Ovary (tissue), 9 donors: ENCODE results near the gene ARMCX5. TPM values are rescaled to one million over a fixed set of nuclear protein-coding genes. Genes with fewer than 3 reads are reported as not detected.

Experiments
- DNase-seq, 5 donors: peaks; one replicate each; pipeline ENCODE4 v3.0.0-alpha.2; 2019 to 2020
- H3K27ac ChIP-seq, 2 donors: fragments of 200-600 bp; one replicate each; pipeline versions ENCODE4 v1.5.1 to v1.8.0; 2019 to 2022
- H3K27me3 ChIP-seq: fragments of 200-600 bp; one replicate; pipeline ENCODE4 v1.8.0; 2022
- H3K36me3 ChIP-seq: fragments of 200-600 bp; sonication (generic); one replicate; pipeline ENCODE4 v1.5.1; 2019
- H3K4me1 ChIP-seq: one replicate; pipeline ENCODE4 v1.8.1; 2013; ENCODE audit warnings: mild to moderate bottlenecking, moderate library complexity; ENCODE audit not compliant: insufficient read depth
- H3K4me3 ChIP-seq: fragments of 200-600 bp; sonication (generic); one replicate; pipeline ENCODE4 v1.5.1; 2017
- H3K9me3 ChIP-seq, 2 donors: fragments of 200-600 bp in 1 of 2; sonication (generic) in 1 of 2; one replicate each; pipeline versions ENCODE4 v1.5.1 to v1.8.1; 2013 to 2019; ENCODE audit warnings: mild to moderate bottlenecking in 1 of 2, moderate library complexity in 1 of 2
- CTCF ChIP-seq, 3 donors: fragments of 450-650 bp in 2 of 3; fragments of 200-600 bp in 1 of 3; IDR thresholded peaks; one replicate each; pipeline versions ENCODE4 v1.5.1 to v1.8.0; 2016 to 2022; ENCODE audit warnings: antibody characterized with exemption in 3 of 3, mild to moderate bottlenecking in 1 of 3
- EP300 ChIP-seq: sonication (generic); formaldehyde crosslinking; IDR thresholded peaks from one replicate; pipeline ENCODE4 v1.6.1; 2017; ENCODE audit warnings: antibody characterized with exemption
- POLR2A ChIP-seq: fragments of 450-650 bp; IDR thresholded peaks from one replicate; pipeline ENCODE4 v1.6.1; 2017; ENCODE audit warnings: antibody characterized with exemption, mild to moderate bottlenecking, moderate library complexity
- WGBS, 3 donors: extraction: QIAGEN DNeasy Blood & Tissue Kit in 1 of 3; methylation state at CpG; one replicate each; pipeline versions ENCODE4 v1.1.5 to v1.1.7; 2013 to 2017; 5-methylcytosine and 5-hydroxymethylcytosine counted together
- intact Hi-C, 4 donors: fragments of 100-400 bp; cut with DNase I; formaldehyde crosslinking; loops; one replicate each; pipeline versions ENCODE4 v1.11.0 to v1.15.1; 2022 to 2023
- polyA plus RNA-seq, 2 donors: library from polyadenylated mRNA; stranded (reverse); fragments of 200-250 nt in 1 of 2; fragments of 350-450 nt in 1 of 2; fragmentation: Illumina TruSeq in 1 of 2; extraction: RNeasy Lipid Tissue Mini Kit (QIAGEN cat#74804) in 1 of 2; gene quantifications; one replicate each; pipeline ENCODE4 v1.2.3, GENCODE V29; 2013 to 2014
- total RNA-seq, 7 donors: library from RNA; depleted of rRNA in 2 of 7; stranded (reverse); fragments of >200 nt in 2 of 7; fragmentation: NEBNext Ultra II Directional in 3 of 7; extraction: Animal tissue kit (Norgen Biotek cat#: 25700) in 3 of 7; gene quantifications; one replicate each; pipeline versions ENCODE4 v1.1.0 to v1.2.4, GENCODE V29; 2016 to 2023
- donor health status: DM: no; HTN: no; CAD: no; lungs with moderate emphysema.
- donor health status: DM: no; HTN: no; CAD: no.
- donor health status: Bipolar disorder and iron deficiency.
- donor health status: DM: yes; HTN: yes; CAD: no.
- donor health status: DM: no; HTN: no; CAD: no.
- donor health status: DM: yes; HTN: yes; CAD: no.

ARMCX5 gene
- total and polyA plus RNA-seq, 9 donors, result 10.2 to 17.6 (median 13.2) TPM

GRCh38 chrX:102593367-102593766 is 5.9 kb upstream of the ARMCX5 start:
- Histone ChIP-seq H3K36me3 (no peaks in the 10 kb centered on the region), H3K27ac (no peak overlapping the region), H3K4me1 (no peaks in the 10 kb centered on the region), H3K4me3 (no peak overlapping the region), H3K9me3 (no peaks in the 10 kb centered on the region), H3K27me3 (no peaks in the 10 kb centered on the region)
- TF ChIP-seq EP300 (no peak), POLR2A (no peak), CTCF (IDR thresholded peaks at IDR 0.05) (no peak)
- 67 to 75% (median 70%) methylated on average over 2 of the region's 2 CpGs for WGBS, 3 donors
- no peak for DNase-seq
- intact Hi-C loops, result no loop called here

GRCh38 chrX:102599951-102600579 is 750 bp downstream of the ARMCX5 start:
- no peaks in the 10 kb centered on the region for H3K36me3 ChIP-seq
- H3K4me1 ChIP-seq, result no peaks in the 10 kb centered on the region
- H3K27me3 ChIP-seq, result no peaks in the 10 kb centered on the region
- WGBS, 3 donors, result 27 to 33% (median 29%) methylated on average over 6 of the region's 6 CpGs
- no peak for DNase-seq
- intact Hi-C loops, result no loop called here
- peak overlapping the region; percentile 49 for H3K4me3 ChIP-seq
- peak overlapping the region; percentile 48 to 57 for H3K27ac ChIP-seq
- no peaks in the 10 kb centered on the region for H3K9me3 ChIP-seq
- TF ChIP-seq EP300, result no peak
- TF ChIP-seq CTCF (IDR thresholded peaks at IDR 0.05), result no peak
- TF ChIP-seq POLR2A, result no peak

GRCh38 chrX:102604327-102604726 is 5.0 kb downstream of the ARMCX5 start:
- H3K27me3 ChIP-seq, result no peaks in the 10 kb centered on the region
- H3K4me3 ChIP-seq, result no peak overlapping the region
- H3K9me3 ChIP-seq, result no peaks in the 10 kb centered on the region
- no peak overlapping the region for H3K27ac ChIP-seq
- intact Hi-C loops, result no loop called here
- H3K4me1 ChIP-seq, result no peaks in the 10 kb centered on the region
- no peak for TF ChIP-seq EP300
- no peak for TF ChIP-seq CTCF (IDR thresholded peaks at IDR 0.05)
- no peak for TF ChIP-seq POLR2A
- DNase-seq, result no peak
- no peaks in the 10 kb centered on the region for H3K36me3 ChIP-seq
- WGBS, 3 donors, result 56 to 100% (median 62%) methylated on average over 1 of the region's 1 CpG

GRCh38 chrX:102606115-102606514 is 6.8 kb downstream of the ARMCX5 start:
- 80 to 86% (median 83%) methylated on average over 1 of the region's 1 CpG for WGBS, 3 donors
- TF ChIP-seq EP300, result no peak
- TF ChIP-seq POLR2A, result no peak
- no peak for TF ChIP-seq CTCF (IDR thresholded peaks at IDR 0.05)
- H3K27ac ChIP-seq, result no peak overlapping the region

More at GRCh38 chrX:102606115-102606514, 6.8 kb downstream of the ARMCX5 start:
- Histone ChIP-seq H3K9me3 (no peaks in the 10 kb centered on the region), H3K36me3 (no peaks in the 10 kb centered on the region), H3K4me3 (no peak overlapping the region), H3K27me3 (no peaks in the 10 kb centered on the region), H3K4me1 (no peaks in the 10 kb centered on the region)
- intact Hi-C loops, result no loop called here
- DNase-seq, result no peak
